Keratinocyte (primary cell): ENCODE measurements around the gene TMTC2. TPM values are rescaled to one million over a fixed set of nuclear protein-coding genes. Genes with fewer than 3 reads are reported as not detected.

ENCODE experiments used
- DNase-seq: peaks from one replicate; pipeline ENCODE4 v3.0.0-alpha.2; 2011; ENCODE audit warnings: low read depth, missing footprints, low spot score
- FAIRE-seq: peaks from 2 replicates; lab custom pipeline; 2011; peaks lifted over from hg19 to GRCh38; lab: Jason Lieb, UNC
- H2AFZ ChIP-seq: 2 replicates; pipeline ENCODE4 v1.6.0; 2012; ENCODE audit warnings: low read length, control low read depth, inconsistent platforms; ENCODE audit not compliant: control insufficient read depth
- H3K27ac ChIP-seq: 2 replicates; pipeline ENCODE4 v1.5.1; 2011; ENCODE audit warnings: low read length; ENCODE audit not compliant: control insufficient read depth, insufficient read depth
- H3K27me3 ChIP-seq: 3 replicates; pipeline ENCODE4 v1.6.0; 2011; ENCODE audit warnings: low read length; ENCODE audit not compliant: control insufficient read depth, insufficient read depth; ENCODE audit errors: extremely low read depth
- H3K36me3 ChIP-seq, 2 experiments: 2 replicates in 1 of 2; 3 replicates in 1 of 2; pipeline ENCODE4 v1.5.1; 2011; ENCODE audit warnings: low read length in 2 of 2, mild to moderate bottlenecking in 1 of 2; ENCODE audit not compliant: control insufficient read depth in 2 of 2, insufficient read depth in 2 of 2; ENCODE audit errors: extremely low read depth in 1 of 2
- H3K4me1 ChIP-seq: 3 replicates; pipeline ENCODE4 v1.5.1; 2011; ENCODE audit warnings: low read length; ENCODE audit not compliant: control insufficient read depth, insufficient read depth; ENCODE audit errors: extremely low read depth
- H3K4me2 ChIP-seq: 3 replicates; pipeline ENCODE4 v1.6.0; 2011; ENCODE audit warnings: low read depth, low read length; ENCODE audit not compliant: control insufficient read depth, insufficient read depth; ENCODE audit errors: extremely low read depth
- H3K4me3 ChIP-seq, 3 experiments: fragments of 200-600 bp in 1 of 3; sonication (generic) in 1 of 3; 2 replicates in 2 of 3; 3 replicates in 1 of 3; pipeline ENCODE4 v1.5.1; 2011 to 2016; ENCODE audit warnings: low read length in 3 of 3, mild to moderate bottlenecking in 3 of 3, control low read depth in 2 of 3, inconsistent platforms in 1 of 3, low read depth in 1 of 3, mixed read lengths in 1 of 3, mixed run types in 1 of 3, moderate library complexity in 1 of 3; ENCODE audit not compliant: control insufficient read depth in 2 of 3, insufficient read depth in 2 of 3; ENCODE audit errors: extremely low read depth in 1 of 3
- H3K79me2 ChIP-seq: 2 replicates; pipeline ENCODE4 v1.6.0; 2012; ENCODE audit warnings: low read length; ENCODE audit not compliant: control insufficient read depth, insufficient read depth
- H3K9ac ChIP-seq: 3 replicates; pipeline ENCODE4 v1.6.0; 2011; ENCODE audit warnings: low read length; ENCODE audit not compliant: control insufficient read depth, insufficient read depth; ENCODE audit errors: extremely low read depth
- H3K9me1 ChIP-seq: 3 replicates; pipeline ENCODE4 v1.6.0; 2011; ENCODE audit warnings: low read length; ENCODE audit not compliant: control insufficient read depth, insufficient read depth; ENCODE audit errors: extremely low read depth
- H3K9me3 ChIP-seq: 2 replicates; pipeline ENCODE4 v1.5.1; 2012; ENCODE audit warnings: low read depth, low read length; ENCODE audit not compliant: control insufficient read depth
- H4K20me1 ChIP-seq: 3 replicates; pipeline ENCODE4 v1.6.0; 2011; ENCODE audit warnings: low read length; ENCODE audit not compliant: control insufficient read depth, insufficient read depth; ENCODE audit errors: extremely low read depth
- EZH2 ChIP-seq: IDR thresholded peaks from one replicate; pipeline ENCODE4 v1.6.1; 2012; ENCODE audit warnings: inconsistent platforms, mild to moderate bottlenecking, low read length, moderate library complexity
- dilution Hi-C: fragments of 300-500 bp; cut with MboI; formaldehyde crosslinking; loops from one replicate; pipeline ENCODE4 v1.7.0; 2020; ENCODE audit warnings: low sequenced_read_pairs; ENCODE audit not compliant: extremely low pct_ligation_motif_present
- polyA plus RNA-seq, 5 experiments: library from polyadenylated mRNA; depleted of rRNA in 3 of 5; stranded (reverse) in 3 of 5; stranded (forward) in 1 of 5; unstranded in 1 of 5; fragments of >200 nt; gene quantifications; 1 replicate in 1 of 5; 2 replicates in 3 of 5; 3 replicates in 1 of 5; pipeline versions ENCODE4 v1.2.1 to v1.2.3, GENCODE V29; 2011 to 2012; ENCODE audit warnings: missing spikeins in 2 of 5, low read depth in 1 of 5, low replicate concordance in 1 of 5
- TF ChIP-seq, protein P1 (sequence below), 3 experiments: IDR thresholded peaks in 1 of 3; conservative IDR thresholded peaks in 1 of 3; optimal IDR thresholded peaks in 1 of 3; 2 replicates in 2 of 3; 3 replicates in 1 of 3; pipeline versions ENCODE3 to v1.5.1; 2011; ENCODE audit warnings: low read length in 3 of 3, mild to moderate bottlenecking in 3 of 3, moderate library complexity in 2 of 3, control low read depth in 1 of 3, inconsistent platforms in 1 of 3; ENCODE audit not compliant: insufficient read depth in 2 of 3; ENCODE audit errors: extremely low read depth in 1 of 3

TMTC2 gene
- polyA plus RNA-seq, 1 donor (not counting 4 experiments of a cell fraction or from before 2014, with no cell fraction given), result 3.8 TPM

DNA sequence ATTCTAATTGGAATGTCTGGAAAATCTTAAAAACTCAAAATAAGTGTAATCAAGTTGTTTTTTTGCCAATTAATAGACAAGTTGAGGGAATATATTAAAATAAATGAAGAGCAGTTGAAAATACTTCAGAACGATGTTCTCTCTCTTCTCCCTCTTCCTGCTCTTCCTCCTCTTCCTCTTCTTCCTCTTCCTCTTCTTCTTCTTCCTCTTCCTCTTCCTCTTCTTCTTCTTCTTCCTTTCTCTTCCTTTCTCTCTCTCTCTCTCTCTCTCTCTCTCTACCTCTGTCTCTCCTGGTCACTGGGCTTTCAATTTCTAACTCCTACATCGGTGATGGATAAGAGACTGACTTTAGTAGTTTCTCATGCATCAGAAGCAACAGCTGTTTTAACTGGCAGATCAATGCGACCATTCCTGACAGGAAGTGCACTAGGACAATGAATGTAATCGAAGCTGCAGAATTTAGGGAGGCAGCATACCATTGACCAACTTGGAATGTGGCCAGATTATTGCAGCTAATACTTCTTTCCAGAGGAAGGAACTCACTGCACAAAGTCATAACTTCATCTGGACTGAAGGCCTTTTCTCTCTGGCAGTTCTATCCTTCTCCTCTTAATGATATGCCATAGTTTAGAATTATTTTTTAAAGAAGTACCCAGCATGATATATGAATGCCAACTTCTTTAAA lies 13.8 kb upstream of the TMTC2 start:
- no peak overlapping the region for H3K27ac ChIP-seq

DNA sequence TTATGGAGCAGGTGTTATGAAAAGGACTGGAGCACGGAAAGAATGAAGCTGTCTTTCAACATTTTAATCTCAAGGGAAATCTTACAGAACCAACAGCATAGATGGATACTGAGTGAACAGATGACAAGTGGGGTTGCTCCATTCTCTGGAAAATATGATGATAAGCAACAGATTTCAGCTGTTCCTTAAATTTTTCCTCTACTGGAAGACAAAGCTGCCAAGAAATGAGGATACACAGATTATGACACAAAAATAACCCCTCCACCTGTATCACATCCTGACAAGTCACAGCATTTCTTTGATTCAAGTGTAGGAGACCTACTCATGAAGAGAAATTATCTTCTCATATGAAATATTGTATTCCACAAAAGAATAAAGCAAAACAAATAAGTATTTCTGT lies 13.0 kb upstream of the TMTC2 start:
- no peak overlapping the region for H3K4me2 ChIP-seq
- H4K20me1 ChIP-seq, result no peaks in the 10 kb centered on the region
- no peak for TF ChIP-seq EZH2
- TF ChIP-seq, protein P1, sequence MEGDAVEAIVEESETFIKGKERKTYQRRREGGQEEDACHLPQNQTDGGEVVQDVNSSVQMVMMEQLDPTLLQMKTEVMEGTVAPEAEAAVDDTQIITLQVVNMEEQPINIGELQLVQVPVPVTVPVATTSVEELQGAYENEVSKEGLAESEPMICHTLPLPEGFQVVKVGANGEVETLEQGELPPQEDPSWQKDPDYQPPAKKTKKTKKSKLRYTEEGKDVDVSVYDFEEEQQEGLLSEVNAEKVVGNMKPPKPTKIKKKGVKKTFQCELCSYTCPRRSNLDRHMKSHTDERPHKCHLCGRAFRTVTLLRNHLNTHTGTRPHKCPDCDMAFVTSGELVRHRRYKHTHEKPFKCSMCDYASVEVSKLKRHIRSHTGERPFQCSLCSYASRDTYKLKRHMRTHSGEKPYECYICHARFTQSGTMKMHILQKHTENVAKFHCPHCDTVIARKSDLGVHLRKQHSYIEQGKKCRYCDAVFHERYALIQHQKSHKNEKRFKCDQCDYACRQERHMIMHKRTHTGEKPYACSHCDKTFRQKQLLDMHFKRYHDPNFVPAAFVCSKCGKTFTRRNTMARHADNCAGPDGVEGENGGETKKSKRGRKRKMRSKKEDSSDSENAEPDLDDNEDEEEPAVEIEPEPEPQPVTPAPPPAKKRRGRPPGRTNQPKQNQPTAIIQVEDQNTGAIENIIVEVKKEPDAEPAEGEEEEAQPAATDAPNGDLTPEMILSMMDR (optimal IDR thresholded peaks at IDR 0.05 in 1 of 3, IDR thresholded peaks at IDR 0.05 in 1 of 3, conservative IDR thresholded peaks at IDR 0.05 in 1 of 3; ENCODE audit: extremely low read depth in 1 of 3, insufficient read depth in 2 of 3, low read length in 3 of 3), result no peak
- FAIRE-seq, result no peak
- no peak overlapping the region for H3K9ac ChIP-seq
- dilution Hi-C loops, result no loop called here
- DNase-seq, result no peak
- H3K9me1 ChIP-seq, result no peaks in the 10 kb centered on the region
- H3K4me1 ChIP-seq, result no peaks in the 10 kb centered on the region
- no peaks in the 10 kb centered on the region for H3K9me3 ChIP-seq
- H3K27me3 ChIP-seq, result no peaks in the 10 kb centered on the region
- no peak overlapping the region for H3K27ac ChIP-seq
- no peak overlapping the region for H2AFZ ChIP-seq
- no peaks in the 10 kb centered on the region for H3K79me2 ChIP-seq
- H3K4me3 ChIP-seq, result no peak overlapping the region
- H3K36me3 ChIP-seq, result no peaks in the 10 kb centered on the region

More for the DNA sequence above, 13.8 kb upstream of the TMTC2 start:
- dilution Hi-C loops, result no loop called here
- Histone ChIP-seq H3K27me3 (no peaks in the 10 kb centered on the region), H2AFZ (no peak overlapping the region), H3K36me3 (no peaks in the 10 kb centered on the region), H3K4me1 (no peaks in the 10 kb centered on the region), H3K4me2 (no peak overlapping the region), H3K9me3 (no peaks in the 10 kb centered on the region), H3K9me1 (no peaks in the 10 kb centered on the region), H3K9ac (no peak overlapping the region), H4K20me1 (no peaks in the 10 kb centered on the region), H3K79me2 (no peaks in the 10 kb centered on the region), H3K4me3 (no peak overlapping the region)
- DNase-seq (no peak), FAIRE-seq (no peak)
- TF ChIP-seq, protein P1 (optimal IDR thresholded peaks at IDR 0.05 in 1 of 3, IDR thresholded peaks at IDR 0.05 in 1 of 3, conservative IDR thresholded peaks at IDR 0.05 in 1 of 3; ENCODE audit: extremely low read depth in 1 of 3, insufficient read depth in 2 of 3, low read length in 3 of 3), result no peak
- TF ChIP-seq EZH2, result no peak
